ENCODE results near the gene SAA2.
"Not testable (repeated sequence)": the region's sequence is repeated elsewhere in the genome, so short reads cannot be mapped to it uniquely, and the experiment has no call there.

SAA2 gene

DNA sequence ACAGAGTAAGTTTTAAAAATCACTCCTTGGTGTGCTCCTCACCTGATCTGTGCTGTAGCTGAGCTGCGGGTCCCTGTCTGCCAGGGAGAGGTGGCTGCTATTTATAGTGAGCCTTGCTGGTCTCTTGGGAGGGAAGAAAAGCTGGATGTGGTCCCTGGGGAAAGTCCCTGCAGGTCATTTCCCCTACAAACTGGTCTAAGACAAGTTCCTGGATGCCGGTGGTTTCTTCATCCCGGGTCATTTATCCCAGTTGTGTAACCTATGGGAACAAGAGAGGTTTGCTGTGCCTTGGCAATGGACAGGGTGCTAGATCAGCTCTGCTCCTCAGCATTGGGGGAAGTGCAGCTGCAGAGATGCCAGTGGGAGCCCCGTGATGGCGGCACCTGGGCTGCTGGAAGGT, at the start of gene SAA2:
Gene SAA2 (minus strand): TSS at position 108 of the 400 bp plus-strand sequence. CDS start 657 bp downstream, outside the sequence.
- Histone ChIP-seq H2AFZ (ENCODE audit: low read depth, low read length) (no peak within 1 kb of the TSS), H3K36me3 (ENCODE audit: insufficient read depth, low read length) (no peaks in the 10 kb centered on the region), H3K4me3 (ENCODE audit: low read length) (no peak within 1 kb of the TSS), H3K9me3 (ENCODE audit: low read length) (no peaks in the 10 kb centered on the region), H3K4me1 (ENCODE audit: insufficient read depth, low read length) (no peaks in the 10 kb centered on the region), H3K27me3 (ENCODE audit: insufficient read depth, low read length) (peaks cover 10% of the 10 kb centered on the region)

DNA sequence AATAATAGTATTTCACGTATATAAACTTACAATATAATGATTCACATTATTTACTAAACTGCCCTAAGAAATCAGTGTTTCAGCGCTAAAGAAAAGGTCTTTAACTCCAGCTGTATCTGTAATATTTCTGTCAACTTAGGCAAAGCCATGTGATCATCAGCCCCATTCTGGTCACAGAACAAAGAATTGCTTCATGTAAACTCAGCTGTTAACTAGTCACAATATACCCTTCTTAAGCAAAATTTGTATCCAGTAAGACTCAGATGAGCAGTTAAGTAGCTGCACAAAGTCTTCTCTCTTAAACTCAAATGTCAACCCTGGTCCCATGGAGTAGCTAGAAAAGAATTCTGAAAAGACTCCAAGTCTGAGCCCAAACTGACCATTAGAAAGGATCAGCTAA, 46.8 kb upstream of the SAA2 start:
- Histone ChIP-seq H3K9me3 (ENCODE audit: low read length) (no peaks in the 10 kb centered on the region), H3K27me3 (ENCODE audit: insufficient read depth, low read length) (no peaks in the 10 kb centered on the region), H3K36me3 (ENCODE audit: insufficient read depth, low read length) (peaks cover 77% of the 10 kb centered on the region), H2AFZ (ENCODE audit: low read depth, low read length) (no peak overlapping the region), H3K4me3 (ENCODE audit: low read length) (no peak overlapping the region), H3K4me1 (ENCODE audit: insufficient read depth, low read length) (no peaks in the 10 kb centered on the region)

DNA sequence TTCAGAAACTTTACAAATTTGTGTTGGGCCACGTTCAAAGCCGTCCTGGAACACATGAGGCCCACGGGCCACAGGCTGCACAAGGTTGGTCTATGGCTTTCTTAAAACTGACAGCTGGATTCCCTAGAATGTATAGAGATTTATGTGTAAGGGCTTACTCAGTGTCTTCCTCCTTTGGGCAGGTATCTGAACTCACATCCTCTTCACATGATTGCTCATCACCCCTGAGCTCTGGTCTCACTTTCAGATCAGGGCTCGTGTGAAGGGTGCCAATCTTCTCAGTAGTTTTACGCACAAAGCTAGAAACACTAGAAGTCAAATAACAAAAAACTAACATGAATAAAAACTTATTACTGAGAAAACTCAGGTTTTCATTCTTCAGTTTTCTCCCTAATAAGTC, 46.4 kb upstream of the SAA2 start:
- Histone ChIP-seq H2AFZ (ENCODE audit: low read depth, low read length) (no peak overlapping the region), H3K9me3 (ENCODE audit: low read length) (no peaks in the 10 kb centered on the region), H3K27me3 (ENCODE audit: insufficient read depth, low read length) (no peaks in the 10 kb centered on the region), H3K36me3 (ENCODE audit: insufficient read depth, low read length) (peaks cover 77% of the 10 kb centered on the region), H3K4me1 (ENCODE audit: insufficient read depth, low read length) (no peaks in the 10 kb centered on the region), H3K4me3 (ENCODE audit: low read length) (no peak overlapping the region)

DNA sequence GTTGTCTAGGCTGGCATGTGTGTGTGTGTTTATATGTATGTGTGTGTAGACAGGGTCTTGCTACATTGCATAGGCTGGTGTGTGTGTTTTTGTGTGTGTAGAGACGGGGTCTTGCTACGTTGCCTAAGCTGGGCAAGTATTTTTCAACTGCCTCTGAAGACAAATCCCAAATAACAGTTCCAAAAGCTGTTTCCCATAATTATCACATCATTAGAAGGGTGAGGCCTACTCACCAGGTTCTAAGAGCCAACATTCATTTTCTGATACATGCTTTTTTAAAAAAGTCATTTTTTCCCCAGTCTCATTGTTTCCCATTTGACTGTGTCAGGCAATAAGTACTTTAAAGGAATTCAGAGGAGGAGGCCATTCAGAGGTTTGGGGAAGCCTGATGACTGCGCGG, 40.4 kb upstream of the SAA2 start:
- H3K9me3 ChIP-seq (ENCODE audit: low read length): no peaks in the 10 kb centered on the region
- peaks cover 81% of the 10 kb centered on the region for H3K36me3 ChIP-seq (ENCODE audit: insufficient read depth, low read length)
- no peak overlapping the region for H2AFZ ChIP-seq (ENCODE audit: low read depth, low read length)

DNA sequence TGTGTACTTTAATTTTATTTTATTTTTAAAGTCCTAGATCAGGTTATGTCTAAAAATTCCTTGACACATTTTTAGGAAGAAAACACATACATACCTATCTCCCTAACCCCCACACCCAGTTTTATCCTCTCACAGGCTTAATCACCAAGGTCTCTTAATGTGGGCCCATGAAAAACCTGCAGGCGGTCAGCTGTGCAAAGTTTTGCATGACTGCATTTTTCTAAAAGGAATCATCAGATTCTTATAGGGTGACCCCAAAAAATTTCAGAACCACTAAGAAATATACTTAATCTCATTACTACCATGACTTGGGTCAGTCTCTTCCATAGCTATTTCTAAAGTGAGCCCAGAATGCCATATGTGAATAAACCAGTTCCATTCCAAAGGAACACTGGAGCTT, 37.4 kb upstream of the SAA2 start:
- Histone ChIP-seq H3K4me3 (ENCODE audit: low read length) (no peak overlapping the region), H3K9me3 (ENCODE audit: low read length) (no peaks in the 10 kb centered on the region), H3K4me1 (ENCODE audit: insufficient read depth, low read length) (no peaks in the 10 kb centered on the region), H3K36me3 (ENCODE audit: insufficient read depth, low read length) (peaks cover 80% of the 10 kb centered on the region), H2AFZ (ENCODE audit: low read depth, low read length) (no peak overlapping the region), H3K27me3 (ENCODE audit: insufficient read depth, low read length) (no peaks in the 10 kb centered on the region)

More for the DNA sequence above, 40.4 kb upstream of the SAA2 start:
- no peaks in the 10 kb centered on the region for H3K4me1 ChIP-seq (ENCODE audit: insufficient read depth, low read length)
- H3K27me3 ChIP-seq (ENCODE audit: insufficient read depth, low read length): no peaks in the 10 kb centered on the region
- no peak overlapping the region for H3K4me3 ChIP-seq (ENCODE audit: low read length)

DNA sequence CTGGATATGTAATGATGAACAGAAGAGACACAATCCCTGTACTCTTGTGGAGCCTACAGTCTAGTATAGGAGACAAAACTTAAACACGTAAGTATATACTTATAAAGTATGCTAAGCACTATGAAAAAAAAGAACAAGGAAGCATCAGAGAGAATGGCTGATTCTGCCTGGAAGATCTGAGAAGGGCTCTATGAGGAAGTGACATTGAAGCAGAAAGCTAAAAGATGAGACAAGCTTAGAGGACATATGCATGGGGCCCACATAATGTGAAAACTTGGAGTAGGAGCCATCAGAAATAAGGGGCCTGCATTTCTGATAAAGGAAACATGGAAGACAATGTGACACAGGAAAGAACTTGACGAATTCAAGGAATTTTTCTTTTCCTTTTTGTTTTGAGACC, 34.2 kb upstream of the SAA2 start:
- Histone ChIP-seq H3K9me3 (ENCODE audit: low read length) (no peaks in the 10 kb centered on the region), H3K36me3 (ENCODE audit: insufficient read depth, low read length) (peaks cover 77% of the 10 kb centered on the region), H2AFZ (ENCODE audit: low read depth, low read length) (no peak overlapping the region), H3K27me3 (ENCODE audit: insufficient read depth, low read length) (no peaks in the 10 kb centered on the region), H3K4me3 (ENCODE audit: low read length) (no peak overlapping the region), H3K4me1 (ENCODE audit: insufficient read depth, low read length) (no peaks in the 10 kb centered on the region)

DNA sequence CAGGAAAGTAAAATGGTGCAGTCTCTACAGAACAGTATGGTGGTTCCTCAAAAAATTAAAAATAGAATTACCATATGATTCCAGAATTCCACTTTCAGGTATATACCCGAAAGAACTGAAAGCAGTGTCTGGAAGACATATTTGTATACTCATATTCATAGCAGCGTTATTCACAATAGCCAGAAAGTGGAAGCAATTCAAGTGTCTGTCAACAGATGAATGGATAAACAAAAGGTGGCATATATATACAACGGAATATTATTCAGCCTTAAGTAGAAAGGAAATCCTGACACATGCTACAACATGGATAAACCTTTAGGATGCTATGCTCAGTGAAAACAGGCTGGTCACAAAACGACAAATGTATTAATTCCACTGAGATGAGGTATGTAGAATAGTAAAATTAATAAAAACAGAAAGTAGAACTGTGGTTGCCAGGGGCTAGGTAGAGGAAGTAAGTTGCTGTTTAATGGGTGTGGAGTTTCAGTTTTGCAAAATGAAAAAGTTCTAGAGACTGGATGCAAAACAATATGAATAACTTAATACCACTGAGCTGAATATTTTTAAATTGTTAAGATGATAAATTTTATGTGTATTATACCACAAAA, 32.1 kb upstream of the SAA2 start:
- H2AFZ ChIP-seq (ENCODE audit: low read depth, low read length): no peak overlapping the region
- H3K9me3 ChIP-seq (ENCODE audit: low read length): no peaks in the 10 kb centered on the region
- H3K4me1 ChIP-seq (ENCODE audit: insufficient read depth, low read length): no peaks in the 10 kb centered on the region
- peaks cover 63% of the 10 kb centered on the region for H3K36me3 ChIP-seq (ENCODE audit: insufficient read depth, low read length)
- H3K4me3 ChIP-seq (ENCODE audit: low read length): no peak overlapping the region
- H3K27me3 ChIP-seq (ENCODE audit: insufficient read depth, low read length): no peaks in the 10 kb centered on the region

DNA sequence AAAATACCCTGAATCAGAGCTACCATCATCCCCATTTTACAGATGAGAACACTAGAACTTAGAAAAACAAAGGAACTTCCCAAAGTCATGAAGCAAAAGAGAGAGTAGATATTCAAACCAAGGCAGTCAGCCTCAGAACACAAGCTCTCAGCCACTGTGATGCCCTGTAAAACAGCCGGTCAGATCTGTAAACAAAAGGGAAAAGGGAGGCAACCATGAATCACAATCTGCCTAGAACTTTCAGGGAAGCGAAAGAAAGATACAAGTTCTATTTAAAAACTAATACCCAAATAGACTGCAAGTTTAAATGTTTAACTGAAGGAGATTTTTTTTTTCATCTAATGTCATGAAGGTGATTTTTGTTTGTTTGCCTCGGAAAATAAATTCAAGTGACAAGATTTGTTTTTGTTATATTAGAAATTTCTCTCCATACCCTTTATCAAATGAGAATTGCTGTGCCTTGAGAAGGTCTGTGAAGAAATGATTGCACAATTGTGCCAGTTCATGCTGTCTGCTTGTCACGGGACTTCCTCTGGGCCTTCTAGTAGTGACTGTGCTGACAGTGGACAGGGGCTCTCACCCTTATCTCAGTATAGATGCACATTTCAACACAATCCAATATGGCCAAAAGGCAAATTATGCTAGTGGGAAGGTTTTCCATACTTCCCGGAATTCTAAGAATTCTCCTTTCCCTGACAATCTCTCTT, 29.2 kb upstream of the SAA2 start:
- no peak overlapping the region for H2AFZ ChIP-seq (ENCODE audit: low read depth, low read length)
- H3K27me3 ChIP-seq (ENCODE audit: insufficient read depth, low read length): no peaks in the 10 kb centered on the region
- peaks cover 39% of the 10 kb centered on the region for H3K36me3 ChIP-seq (ENCODE audit: insufficient read depth, low read length)
- H3K9me3 ChIP-seq (ENCODE audit: low read length): no peaks in the 10 kb centered on the region
- H3K4me1 ChIP-seq (ENCODE audit: insufficient read depth, low read length): no peaks in the 10 kb centered on the region
- H3K4me3 ChIP-seq (ENCODE audit: low read length): no peak overlapping the region

DNA sequence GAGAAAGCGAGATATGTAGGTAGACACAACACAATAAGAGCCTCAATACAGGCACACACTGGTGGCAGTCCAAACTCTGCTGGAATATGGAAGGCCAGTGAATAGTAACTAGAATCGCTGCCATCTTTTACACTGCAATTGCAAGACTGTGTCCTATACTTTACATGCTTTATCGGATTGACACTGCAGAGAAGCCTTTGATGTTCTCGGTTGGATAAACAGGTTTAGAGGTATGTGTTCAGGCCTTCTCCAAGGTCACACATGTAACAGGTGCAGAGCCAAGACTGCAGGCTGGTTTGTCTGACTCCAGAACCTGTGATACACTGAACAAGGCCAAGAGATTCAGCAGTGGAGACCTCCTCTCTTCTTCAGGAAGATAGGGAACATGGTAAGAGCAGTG, 22.7 kb upstream of the SAA2 start:
- no peaks in the 10 kb centered on the region for H3K27me3 ChIP-seq (ENCODE audit: insufficient read depth, low read length)
- H3K36me3 ChIP-seq (ENCODE audit: insufficient read depth, low read length): peaks cover 2% of the 10 kb centered on the region
- H3K4me1 ChIP-seq (ENCODE audit: insufficient read depth, low read length): no peaks in the 10 kb centered on the region
- no peaks in the 10 kb centered on the region for H3K9me3 ChIP-seq (ENCODE audit: low read length)
- H2AFZ ChIP-seq (ENCODE audit: low read depth, low read length): no peak overlapping the region
- no peak overlapping the region for H3K4me3 ChIP-seq (ENCODE audit: low read length)

DNA sequence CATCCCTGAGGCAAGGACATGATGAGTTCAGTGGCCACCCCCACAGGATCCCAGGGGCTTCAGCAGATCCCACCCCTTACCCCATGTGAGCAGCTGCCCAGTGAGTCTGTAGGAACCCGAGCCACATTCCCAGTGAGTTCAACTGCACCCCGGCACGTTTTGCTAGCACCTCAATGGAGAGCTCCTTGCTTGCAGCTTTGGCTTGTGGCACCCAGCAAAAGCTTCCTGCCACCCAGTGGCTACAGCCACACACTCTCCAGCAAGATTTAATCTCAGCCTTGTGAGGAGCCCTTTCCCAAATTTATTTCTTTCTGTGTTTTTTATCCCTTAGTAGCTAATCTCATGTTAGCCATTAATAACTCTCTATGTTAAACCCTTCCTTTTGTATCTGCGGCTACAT, 21.6 kb upstream of the SAA2 start:
- no peak overlapping the region for H3K4me3 ChIP-seq (ENCODE audit: low read length)
- peaks cover 1% of the 10 kb centered on the region for H3K36me3 ChIP-seq (ENCODE audit: insufficient read depth, low read length)
- peaks cover 5% of the 10 kb centered on the region for H3K27me3 ChIP-seq (ENCODE audit: insufficient read depth, low read length)
- no peaks in the 10 kb centered on the region for H3K9me3 ChIP-seq (ENCODE audit: low read length)
- no peaks in the 10 kb centered on the region for H3K4me1 ChIP-seq (ENCODE audit: insufficient read depth, low read length)
- no peak overlapping the region for H2AFZ ChIP-seq (ENCODE audit: low read depth, low read length)

DNA sequence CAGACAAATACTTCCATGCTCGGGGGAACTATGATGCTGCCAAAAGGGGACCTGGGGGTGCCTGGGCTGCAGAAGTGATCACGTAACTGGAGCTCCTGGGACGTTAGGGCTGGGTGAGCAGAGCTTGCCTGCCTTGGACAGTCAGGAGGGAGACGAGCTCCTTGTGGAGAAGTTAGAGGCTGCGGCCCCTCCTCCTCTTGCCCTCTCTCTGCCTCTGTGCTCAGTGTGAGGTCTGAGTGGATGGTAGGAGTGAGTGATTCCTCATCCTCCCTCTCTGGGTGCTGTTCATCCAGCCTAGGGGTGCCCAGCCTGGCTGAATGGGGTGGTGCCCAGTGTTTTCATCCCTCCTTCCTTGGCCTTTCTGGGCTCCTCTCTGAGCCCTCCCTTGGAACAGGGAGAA, 20.8 kb upstream of the SAA2 start:
- not testable (repeated sequence) for H3K9me3 ChIP-seq (ENCODE audit: low read length); H2AFZ ChIP-seq (ENCODE audit: low read depth, low read length); H3K36me3 ChIP-seq (ENCODE audit: insufficient read depth, low read length); H3K27me3 ChIP-seq (ENCODE audit: insufficient read depth, low read length); H3K4me1 ChIP-seq (ENCODE audit: insufficient read depth, low read length); H3K4me3 ChIP-seq (ENCODE audit: low read length)

DNA sequence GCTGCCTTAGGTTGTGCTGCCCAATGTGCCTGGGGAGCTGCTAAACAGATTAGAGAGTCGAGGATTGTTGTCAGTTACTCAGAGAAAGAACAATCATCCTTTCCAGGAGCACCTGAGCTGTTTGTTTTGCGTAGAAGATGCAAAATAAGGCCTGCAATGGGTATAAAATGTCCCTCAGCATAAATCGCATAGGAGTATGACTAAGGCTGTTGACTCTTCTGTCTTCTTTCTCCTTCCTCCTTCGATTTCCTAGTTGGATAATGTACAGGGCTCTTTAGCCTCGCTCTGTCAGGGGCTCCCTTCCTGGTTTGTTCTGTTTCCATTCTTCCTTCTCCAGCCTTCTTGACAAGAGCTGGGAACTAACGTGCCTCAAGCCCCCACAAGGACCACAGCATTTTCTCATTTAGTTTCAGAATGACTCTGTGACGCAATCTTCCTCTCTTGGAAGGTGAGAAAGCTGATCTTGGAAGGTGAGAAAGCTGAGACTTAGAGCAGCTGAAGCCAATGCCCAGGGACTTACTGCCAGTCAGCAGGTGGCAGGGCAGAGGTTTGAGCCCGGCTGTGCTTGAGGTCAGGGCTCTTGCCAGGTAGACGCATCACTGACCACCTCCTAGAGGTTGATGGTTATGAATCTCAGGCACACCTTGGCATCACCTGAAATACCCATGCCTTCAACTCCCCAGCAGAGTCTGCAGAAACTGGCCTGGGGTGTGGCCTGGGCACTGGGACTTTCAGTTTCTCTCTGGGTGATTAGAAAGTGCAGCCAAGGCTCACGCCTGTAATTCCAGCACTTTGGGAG, 19.1 kb upstream of the SAA2 start:
- not testable (repeated sequence) for H3K4me3 ChIP-seq (ENCODE audit: low read length); H3K36me3 ChIP-seq (ENCODE audit: insufficient read depth, low read length); H3K9me3 ChIP-seq (ENCODE audit: low read length); H3K27me3 ChIP-seq (ENCODE audit: insufficient read depth, low read length); H3K4me1 ChIP-seq (ENCODE audit: insufficient read depth, low read length); H2AFZ ChIP-seq (ENCODE audit: low read depth, low read length)

DNA sequence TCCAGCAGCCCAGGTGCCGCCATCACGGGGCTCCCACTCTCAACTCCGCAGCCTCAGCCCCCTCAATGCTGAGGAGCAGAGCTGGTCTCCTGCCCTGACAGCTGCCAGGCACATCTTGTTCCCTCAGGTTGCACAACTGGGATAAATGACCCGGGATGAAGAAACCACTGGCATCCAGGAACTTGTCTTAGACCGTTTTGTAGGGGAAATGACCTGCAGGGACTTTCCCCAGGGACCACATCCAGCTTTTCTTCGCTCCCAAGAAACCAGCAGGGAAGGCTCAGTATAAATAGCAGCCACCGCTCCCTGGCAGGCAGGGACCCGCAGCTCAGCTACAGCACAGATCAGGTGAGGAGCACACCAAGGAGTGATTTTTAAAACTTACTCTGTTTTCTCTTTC, 17.5 kb upstream of the SAA2 start, which contains the start of gene SAA1:
Gene SAA1 (plus strand): TSS at position 316 of the 400 bp plus-strand sequence. CDS start 624 bp downstream, outside the sequence.
- no peaks in the 10 kb centered on the region for H3K4me1 ChIP-seq (ENCODE audit: insufficient read depth, low read length)
- peaks cover 6% of the 10 kb centered on the region for H3K27me3 ChIP-seq (ENCODE audit: insufficient read depth, low read length)
- no peak within 1 kb of the TSS for H3K4me3 ChIP-seq (ENCODE audit: low read length)
- no peak within 1 kb of the TSS for H2AFZ ChIP-seq (ENCODE audit: low read depth, low read length)
- H3K36me3 ChIP-seq (ENCODE audit: insufficient read depth, low read length): no peaks in the 10 kb centered on the region
- no peaks in the 10 kb centered on the region for H3K9me3 ChIP-seq (ENCODE audit: low read length)

All from neuron (in vitro differentiated cells).